Body of pancreas (tissue), 4 donors: Measurements from ENCODE around the gene PTPA. TPM values are rescaled to one million over a fixed set of nuclear protein-coding genes. Genes with fewer than 3 reads are reported as not detected.

Source experiments
- ATAC-seq: fragments of 150-250 bp; one replicate; pipeline ENCODE4 v1.9.1; 2016
- DNase-seq, 4 donors: peaks; one replicate each; pipeline ENCODE4 v3.0.0-alpha.2; 2019
- H3K27ac ChIP-seq, 4 donors: fragments of 200-600 bp; sonication (generic); 1 replicate in 3 of 4; 2 replicates in 1 of 4; pipeline versions ENCODE4 v1.5.1 to v1.6.1; 2016 to 2019; ENCODE audit warnings: mild to moderate bottlenecking in 1 of 4, mixed read lengths in 1 of 4, moderate library complexity in 1 of 4
- H3K27me3 ChIP-seq, 2 donors: fragments of 200-600 bp; sonication (generic); one replicate each; pipeline ENCODE4 v1.6.0; 2016; ENCODE audit warnings: mild to moderate bottlenecking in 1 of 2
- H3K36me3 ChIP-seq, 2 donors: fragments of 200-600 bp; sonication (generic); replicated peaks in 1 of 2; 2 replicates each; pipeline ENCODE4 v1.5.1; 2016; ENCODE audit warnings: low read depth in 2 of 2; ENCODE audit not compliant: insufficient read depth in 1 of 2
- H3K4me1 ChIP-seq: fragments of 200-600 bp; sonication (generic); one replicate; pipeline ENCODE4 v1.6.0; 2016
- H3K4me3 ChIP-seq, 2 donors: fragments of 200-600 bp; sonication (generic); 1 replicate in 1 of 2; 2 replicates in 1 of 2; pipeline ENCODE4 v1.5.1; 2016 to 2019
- H3K9me3 ChIP-seq, 3 donors: fragments of 200-600 bp; sonication (generic); 1 replicate in 2 of 3; 2 replicates in 1 of 3; pipeline ENCODE4 v1.5.1; 2016
- POLR2A ChIP-seq, 3 donors: fragments of 450-650 bp; IDR thresholded peaks; one replicate each; pipeline ENCODE4 v1.6.1; 2016; ENCODE audit warnings: antibody characterized with exemption in 3 of 3, mild to moderate bottlenecking in 2 of 3
- WGBS, 2 donors: methylation state at CpG; one replicate each; pipeline ENCODE4 v1.1.5; 2017; 5-methylcytosine and 5-hydroxymethylcytosine counted together
- intact Hi-C: fragments of 100-400 bp; cut with DNase I; formaldehyde crosslinking; loops from one replicate; pipeline ENCODE4 v1.15.1; 2023
- total RNA-seq, 2 donors: library from RNA; depleted of rRNA; stranded (reverse); fragments of >200 nt; gene quantifications; one replicate each; pipeline ENCODE4 v1.1.0, GENCODE V29; 2016
- TF ChIP-seq, protein P1 (sequence below), 7 experiments: fragments of 450-650 bp in 4 of 7; fragments of 200-600 bp in 3 of 7; sonication (generic) in 3 of 7; IDR thresholded peaks; one replicate each; pipeline ENCODE4 v1.5.1; 2016 to 2019; ENCODE audit warnings: antibody characterized with exemption in 7 of 7

Gene PTPA
- total RNA-seq, 2 donors from 2014 or later, result 32.7 to 52.1 TPM

DNA sequence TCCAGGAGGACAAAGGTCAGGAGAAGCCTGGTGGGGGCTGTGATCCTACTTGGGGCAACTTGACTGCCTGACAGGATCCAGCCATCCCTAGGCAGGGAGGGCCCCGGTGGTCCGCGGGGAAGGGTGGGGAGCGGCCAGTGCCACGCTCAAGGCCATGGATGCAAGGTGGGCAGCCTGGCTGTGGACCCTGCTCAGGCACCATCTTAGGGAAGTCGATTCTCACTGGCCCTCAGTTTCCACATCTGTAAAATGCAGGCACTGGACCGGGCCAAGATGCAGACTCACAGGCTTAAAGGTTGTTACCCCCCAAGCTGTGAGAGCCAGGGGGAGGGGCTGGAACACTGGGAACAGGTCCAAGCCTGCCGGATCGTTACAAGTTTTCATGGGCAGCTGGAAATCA is 39.0 kb upstream of the PTPA start:
- H3K27me3 ChIP-seq, result no peaks in the 10 kb centered on the region
- no peaks in the 10 kb centered on the region for H3K9me3 ChIP-seq
- no peaks in the 10 kb centered on the region for H3K36me3 ChIP-seq
- intact Hi-C loops, result no loop called here
- no peak for ATAC-seq
- TF ChIP-seq, protein P1, sequence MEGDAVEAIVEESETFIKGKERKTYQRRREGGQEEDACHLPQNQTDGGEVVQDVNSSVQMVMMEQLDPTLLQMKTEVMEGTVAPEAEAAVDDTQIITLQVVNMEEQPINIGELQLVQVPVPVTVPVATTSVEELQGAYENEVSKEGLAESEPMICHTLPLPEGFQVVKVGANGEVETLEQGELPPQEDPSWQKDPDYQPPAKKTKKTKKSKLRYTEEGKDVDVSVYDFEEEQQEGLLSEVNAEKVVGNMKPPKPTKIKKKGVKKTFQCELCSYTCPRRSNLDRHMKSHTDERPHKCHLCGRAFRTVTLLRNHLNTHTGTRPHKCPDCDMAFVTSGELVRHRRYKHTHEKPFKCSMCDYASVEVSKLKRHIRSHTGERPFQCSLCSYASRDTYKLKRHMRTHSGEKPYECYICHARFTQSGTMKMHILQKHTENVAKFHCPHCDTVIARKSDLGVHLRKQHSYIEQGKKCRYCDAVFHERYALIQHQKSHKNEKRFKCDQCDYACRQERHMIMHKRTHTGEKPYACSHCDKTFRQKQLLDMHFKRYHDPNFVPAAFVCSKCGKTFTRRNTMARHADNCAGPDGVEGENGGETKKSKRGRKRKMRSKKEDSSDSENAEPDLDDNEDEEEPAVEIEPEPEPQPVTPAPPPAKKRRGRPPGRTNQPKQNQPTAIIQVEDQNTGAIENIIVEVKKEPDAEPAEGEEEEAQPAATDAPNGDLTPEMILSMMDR (IDR thresholded peaks at IDR 0.05), result no peak
- no peak for TF ChIP-seq POLR2A (IDR thresholded peaks at IDR 0.05)
- no peaks in the 10 kb centered on the region for H3K4me1 ChIP-seq
- 28 to 54% methylated on average over 3 to 9 of the region's 9 CpGs for WGBS, 2 donors
- no peak overlapping the region for H3K4me3 ChIP-seq
- DNase-seq, result no peak
- no peak overlapping the region for H3K27ac ChIP-seq

DNA sequence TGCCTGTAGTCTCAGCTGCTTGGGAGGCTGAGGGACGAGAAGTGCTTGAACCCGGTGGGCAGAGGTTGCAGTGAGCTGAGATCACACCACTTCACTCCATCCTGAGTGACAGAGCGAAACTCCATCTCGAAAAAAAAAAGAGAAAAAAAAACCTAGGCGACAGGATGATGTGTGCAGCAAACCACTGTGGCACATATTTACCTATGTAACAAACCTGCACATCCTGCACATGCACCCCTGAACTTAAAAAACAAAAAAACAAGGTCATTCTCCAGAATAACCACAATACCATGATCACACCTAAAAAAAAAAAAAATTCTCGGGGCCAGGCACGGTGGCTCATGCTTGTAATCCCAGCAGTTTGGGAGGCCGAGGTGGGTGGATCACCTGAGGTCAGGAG is 37.8 kb upstream of the PTPA start:
- H3K9me3 ChIP-seq, result no peaks in the 10 kb centered on the region
- ATAC-seq (no peak), DNase-seq (no peak)
- no peak overlapping the region for H3K27ac ChIP-seq
- TF ChIP-seq, protein P1 (IDR thresholded peaks at IDR 0.05), result no peak
- no peak for TF ChIP-seq POLR2A (IDR thresholded peaks at IDR 0.05)
- H3K27me3 ChIP-seq, result no peaks in the 10 kb centered on the region
- H3K4me1 ChIP-seq, result no peaks in the 10 kb centered on the region
- H3K36me3 ChIP-seq, result no peaks in the 10 kb centered on the region
- intact Hi-C loops, result no loop called here
- WGBS, 2 donors, result 80 to 81% methylated on average over 8 of the region's 8 CpGs
- no peak overlapping the region for H3K4me3 ChIP-seq

DNA sequence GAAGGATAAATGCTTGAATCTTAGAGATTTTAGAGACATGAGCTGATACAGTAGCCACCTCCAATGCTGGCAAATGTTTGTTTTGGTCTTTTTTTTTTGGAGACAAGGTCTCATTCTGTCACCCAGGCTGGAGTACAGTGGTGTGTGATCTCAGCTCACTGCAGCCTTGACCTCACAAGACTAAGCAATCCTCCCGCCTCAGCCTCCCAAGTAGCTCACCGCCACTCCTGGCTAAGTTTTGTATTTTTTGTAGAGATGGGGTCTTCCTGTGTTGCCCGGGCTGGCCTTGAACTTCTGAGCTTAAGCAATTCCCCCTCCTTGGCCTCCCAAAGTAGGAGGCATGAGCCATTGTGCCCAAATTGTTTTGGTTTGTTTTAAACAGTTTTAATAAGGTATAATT is 37.1 kb upstream of the PTPA start:
- no peak for ATAC-seq
- TF ChIP-seq, protein P1 (IDR thresholded peaks at IDR 0.05), result no peak
- TF ChIP-seq POLR2A (IDR thresholded peaks at IDR 0.05), result no peak
- intact Hi-C loops, result no loop called here
- no peaks in the 10 kb centered on the region for H3K4me1 ChIP-seq
- H3K36me3 ChIP-seq, result no peaks in the 10 kb centered on the region
- no peak overlapping the region for H3K4me3 ChIP-seq
- H3K9me3 ChIP-seq, result no peaks in the 10 kb centered on the region
- no peak for DNase-seq
- H3K27ac ChIP-seq, result no peak overlapping the region
- 76 to 82% methylated on average over 3 of the region's 3 CpGs for WGBS, 2 donors
- no peaks in the 10 kb centered on the region for H3K27me3 ChIP-seq

DNA sequence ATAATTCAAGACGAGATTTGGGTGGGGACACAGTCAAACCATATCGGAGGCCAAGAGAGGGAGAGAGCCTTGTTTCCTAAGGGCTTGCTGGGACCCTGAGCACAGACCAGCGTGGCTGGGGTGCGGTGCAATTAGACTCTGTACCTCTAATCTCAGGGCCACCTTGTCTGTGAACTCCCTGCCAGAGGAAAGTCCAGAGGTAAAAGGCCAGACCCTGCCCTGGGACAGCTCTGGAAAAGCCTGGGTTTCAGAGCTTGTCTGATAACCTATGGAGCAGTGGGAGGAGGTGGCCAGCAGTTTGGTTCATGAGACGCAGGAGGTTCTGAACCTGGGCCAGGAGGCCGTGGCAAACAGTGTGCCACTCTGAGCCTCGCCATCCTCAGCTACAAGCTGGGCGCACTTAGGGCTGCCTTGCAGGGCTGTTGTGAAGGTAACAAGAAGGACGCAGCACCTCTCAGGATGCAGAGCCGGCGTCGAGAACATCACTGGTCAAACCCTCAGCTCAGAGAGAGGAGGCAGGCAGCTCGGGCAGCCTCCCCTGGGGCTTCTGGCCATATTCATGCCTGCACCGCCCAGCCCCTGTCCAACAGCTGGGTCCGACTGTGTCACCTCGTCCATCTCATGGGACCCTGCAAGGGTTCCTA is 35.1 kb upstream of the PTPA start:
- intact Hi-C loops, result no loop called here
- H3K27ac ChIP-seq, result no peak overlapping the region

More for the DNA sequence above, 35.1 kb upstream of the PTPA start:
- Histone ChIP-seq H3K9me3 (no peaks in the 10 kb centered on the region), H3K36me3 (no peaks in the 10 kb centered on the region), H3K4me1 (no peaks in the 10 kb centered on the region), H3K27me3 (no peaks in the 10 kb centered on the region), H3K4me3 (no peak overlapping the region)
- WGBS, 2 donors, result 81 to 82% methylated on average over 13 to 16 of the region's 16 CpGs
- TF ChIP-seq POLR2A (IDR thresholded peaks at IDR 0.05), result no peak
- TF ChIP-seq, protein P1 (IDR thresholded peaks at IDR 0.05), result no peak
- DNase-seq, result no peak
- ATAC-seq, result no peak
